OCI-LY3 (cell line): ENCODE measurements around the gene DNASE1L3.
A peak's percentile ranks its signal among the peaks of the same experiment; 100 is the strongest.

ENCODE experiments used
- H2AFZ ChIP-seq: fragments of 200-600, 300-600 bp; shearing (Covaris generic); 2 replicates; pipeline ENCODE4 v1.6.0; 2014; ENCODE audit warnings: antibody characterized with exemption, low read depth, low read length
- H3K27ac ChIP-seq: fragments of 200-600, 300-600 bp; sonication (generic); 2 replicates; pipeline ENCODE4 v1.5.1; 2014; ENCODE audit warnings: mild to moderate bottlenecking, low read length, moderate library complexity, mixed read lengths
- H3K27me3 ChIP-seq: fragments of 200-600, 300-600 bp; sonication (generic); 2 replicates; pipeline ENCODE4 v1.6.1; 2014; ENCODE audit warnings: low read depth, low read length, mixed read lengths
- H3K36me3 ChIP-seq: fragments of 200-600, 300-600 bp; sonication (generic); replicated peaks from 2 replicates; pipeline ENCODE3; 2014; ENCODE audit warnings: low read depth, low read length, mixed read lengths
- H3K4me1 ChIP-seq: fragments of 300-600, 200-600 bp; sonication (generic); 2 replicates; pipeline ENCODE4 v1.6.1; 2014; ENCODE audit warnings: low read length, mixed read lengths
- H3K4me2 ChIP-seq: fragments of 200-600, 300-600 bp; sonication (generic); 2 replicates; pipeline ENCODE4 v1.6.1; 2014; ENCODE audit warnings: low read length, mixed read lengths
- H3K4me3 ChIP-seq: fragments of 300-600, 200-600 bp; sonication (generic); 2 replicates; pipeline ENCODE4 v1.5.1; 2014; ENCODE audit warnings: antibody characterized with exemption, mild to moderate bottlenecking, low read length, moderate library complexity
- H3K79me2 ChIP-seq: fragments of 300-600, 200-600 bp; shearing (Covaris generic); 2 replicates; pipeline ENCODE4 v1.6.1; 2014; ENCODE audit warnings: mild to moderate bottlenecking, low read length, mixed read lengths
- H3K9ac ChIP-seq: fragments of 300-600, 200-600 bp; shearing (Covaris generic); 2 replicates; pipeline ENCODE4 v1.6.0; 2014; ENCODE audit warnings: mild to moderate bottlenecking, low read length, moderate library complexity
- H3K9me3 ChIP-seq: fragments of 200-600, 300-600 bp; shearing (Covaris generic); 2 replicates; pipeline ENCODE4 v1.6.1; 2014; ENCODE audit warnings: low read length, mixed read lengths; ENCODE audit not compliant: insufficient read depth
- H4K20me1 ChIP-seq: fragments of 200-600, 300-600 bp; sonication (generic); 2 replicates; pipeline ENCODE4 v1.6.1; 2016; ENCODE audit warnings: low read length, mixed read lengths; ENCODE audit not compliant: insufficient read depth
- EZH2phosphoT487 ChIP-seq: fragments of 200-600 bp; shearing (Covaris generic); IDR thresholded peaks from 2 replicates; pipeline ENCODE4 v1.6.1; 2018; ENCODE audit warnings: antibody characterized with exemption, mixed run types, low read depth
- TF ChIP-seq, protein P1 (sequence below): fragments of 200-600, 300-600 bp; sonication (generic); IDR thresholded peaks from 2 replicates; pipeline ENCODE4 v1.5.1; 2014; ENCODE audit warnings: antibody characterized with exemption, low read length, low read depth

The DNASE1L3 gene

DNA sequence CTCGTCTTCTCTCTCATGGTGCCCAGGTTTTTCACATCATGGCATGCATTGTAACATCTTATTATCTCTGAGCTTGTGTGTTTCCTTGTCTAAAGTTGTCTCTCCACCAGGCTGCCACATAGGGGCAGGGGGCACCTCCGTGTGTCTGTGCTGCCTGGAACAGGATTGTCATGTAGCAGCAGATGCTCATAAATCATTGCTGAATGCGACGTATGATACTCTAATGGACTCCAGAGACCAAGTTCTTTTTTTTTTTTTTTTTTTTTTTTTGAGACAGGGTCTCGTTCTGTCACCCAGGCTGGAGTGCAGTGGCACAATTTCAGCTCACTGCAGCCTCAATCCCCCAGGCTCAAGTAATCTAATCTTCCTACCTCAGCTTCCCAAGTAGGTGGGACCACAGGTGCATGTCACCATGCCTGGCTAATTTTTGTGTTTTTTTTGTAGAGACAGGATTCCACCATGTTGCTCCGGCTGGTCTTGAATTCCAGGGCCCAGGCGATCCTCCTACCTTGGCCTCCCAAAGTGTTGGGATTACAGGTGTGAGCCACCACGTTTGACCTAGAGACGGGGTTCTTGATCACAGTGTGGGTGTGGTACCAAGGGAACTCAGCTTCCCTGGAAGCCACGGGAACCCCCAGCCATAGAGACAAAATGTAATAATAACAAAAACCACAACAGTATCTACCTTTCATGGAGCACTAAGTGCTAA is 4.7 kb upstream of the DNASE1L3 start:
- H3K9ac ChIP-seq = peak overlapping the region; percentile 39
- peak overlapping the region; percentile 79 for H3K4me2 ChIP-seq

DNA sequence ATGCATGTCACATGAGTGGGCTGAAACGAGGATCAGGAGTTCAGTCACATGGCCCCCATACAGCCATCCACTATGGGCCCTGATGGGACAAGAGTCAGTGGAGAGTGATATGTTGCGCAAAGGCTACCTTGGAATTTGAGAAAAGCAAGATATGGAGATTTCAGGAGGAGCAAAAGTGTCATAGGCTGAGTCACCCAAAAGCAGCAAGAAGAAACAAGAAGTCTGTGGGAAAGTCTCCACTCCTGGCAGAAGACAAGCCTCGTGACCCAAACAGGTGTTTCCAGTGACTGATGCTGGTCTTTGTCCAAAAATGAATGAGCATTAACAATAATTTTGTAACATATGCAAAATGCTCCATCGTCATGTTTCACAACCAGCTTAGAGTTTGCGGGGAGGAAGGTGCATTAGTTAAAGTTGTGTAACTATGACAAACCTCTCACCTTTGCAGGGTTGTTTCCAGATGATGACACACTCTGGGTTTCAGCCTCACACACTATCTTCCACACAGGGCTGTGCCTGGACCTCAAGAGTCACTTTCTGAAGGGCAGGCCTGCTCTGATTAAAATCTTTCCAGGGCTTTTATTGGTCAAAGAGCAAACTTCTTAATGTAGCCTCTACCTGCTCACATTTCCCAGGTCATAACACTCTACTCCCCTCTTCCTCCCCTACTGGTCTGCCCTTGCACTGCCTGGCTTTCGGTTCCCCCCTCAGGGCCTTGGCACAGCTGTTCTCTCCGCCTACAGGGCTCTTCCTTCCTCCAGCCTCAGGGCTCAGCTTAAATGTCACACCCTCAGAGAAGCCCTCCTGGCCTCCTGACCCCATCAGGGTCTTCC is 3.9 kb upstream of the DNASE1L3 start:
- H3K36me3 ChIP-seq = no peaks in the 10 kb centered on the region
- H4K20me1 ChIP-seq = no peaks in the 10 kb centered on the region
- H3K27me3 ChIP-seq = no peaks in the 10 kb centered on the region
- H3K4me2 ChIP-seq = peak overlapping the region; percentile 79
- H2AFZ ChIP-seq = peak overlapping the region; percentile 76
- H3K27ac ChIP-seq = peak overlapping the region; percentile 72
- TF ChIP-seq, protein P1, sequence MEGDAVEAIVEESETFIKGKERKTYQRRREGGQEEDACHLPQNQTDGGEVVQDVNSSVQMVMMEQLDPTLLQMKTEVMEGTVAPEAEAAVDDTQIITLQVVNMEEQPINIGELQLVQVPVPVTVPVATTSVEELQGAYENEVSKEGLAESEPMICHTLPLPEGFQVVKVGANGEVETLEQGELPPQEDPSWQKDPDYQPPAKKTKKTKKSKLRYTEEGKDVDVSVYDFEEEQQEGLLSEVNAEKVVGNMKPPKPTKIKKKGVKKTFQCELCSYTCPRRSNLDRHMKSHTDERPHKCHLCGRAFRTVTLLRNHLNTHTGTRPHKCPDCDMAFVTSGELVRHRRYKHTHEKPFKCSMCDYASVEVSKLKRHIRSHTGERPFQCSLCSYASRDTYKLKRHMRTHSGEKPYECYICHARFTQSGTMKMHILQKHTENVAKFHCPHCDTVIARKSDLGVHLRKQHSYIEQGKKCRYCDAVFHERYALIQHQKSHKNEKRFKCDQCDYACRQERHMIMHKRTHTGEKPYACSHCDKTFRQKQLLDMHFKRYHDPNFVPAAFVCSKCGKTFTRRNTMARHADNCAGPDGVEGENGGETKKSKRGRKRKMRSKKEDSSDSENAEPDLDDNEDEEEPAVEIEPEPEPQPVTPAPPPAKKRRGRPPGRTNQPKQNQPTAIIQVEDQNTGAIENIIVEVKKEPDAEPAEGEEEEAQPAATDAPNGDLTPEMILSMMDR = peak; percentile 31
- TF ChIP-seq EZH2phosphoT487 = no peak
- peaks cover 60% of the 10 kb centered on the region for H3K4me1 ChIP-seq
- H3K79me2 ChIP-seq = no peaks in the 10 kb centered on the region
- peak overlapping the region; percentile 47 for H3K4me3 ChIP-seq
- no peaks in the 10 kb centered on the region for H3K9me3 ChIP-seq
- peak overlapping the region; percentile 39 for H3K9ac ChIP-seq

More for the DNA sequence above, 4.7 kb upstream of the DNASE1L3 start:
- Histone ChIP-seq H3K4me1 (peaks cover 60% of the 10 kb centered on the region), H3K27ac (peak overlapping the region; percentile 72), H2AFZ (peak overlapping the region; percentile 76), H3K9me3 (no peaks in the 10 kb centered on the region), H3K79me2 (no peaks in the 10 kb centered on the region), H4K20me1 (no peaks in the 10 kb centered on the region), H3K4me3 (peak overlapping the region; percentile 47), H3K36me3 (no peaks in the 10 kb centered on the region), H3K27me3 (no peaks in the 10 kb centered on the region)
- TF ChIP-seq EZH2phosphoT487 = no peak
- TF ChIP-seq, protein P1 = no peak; the same call in 1 of the 2 replicates

DNA sequence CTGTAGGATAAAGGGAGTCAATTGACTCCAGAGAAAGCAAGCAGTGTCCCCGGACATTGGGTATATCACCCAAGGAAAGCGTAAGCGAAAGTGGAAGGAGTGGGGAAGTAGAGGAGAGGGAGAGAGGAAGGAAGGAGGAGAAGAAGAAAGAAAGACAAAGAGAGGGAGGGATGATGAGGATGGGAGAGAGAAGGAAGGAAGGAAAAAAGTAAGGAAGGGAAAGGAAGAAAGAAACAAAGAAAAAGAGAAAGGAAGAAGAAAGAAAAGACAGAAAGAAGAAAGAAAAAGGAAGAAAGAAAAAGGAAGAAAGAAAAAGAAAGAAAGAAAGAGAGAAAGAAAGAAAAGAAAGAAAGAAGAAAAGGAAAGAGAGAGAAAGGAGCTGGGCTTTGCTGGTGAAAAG is 839 bp downstream of the DNASE1L3 start:
- Histone ChIP-seq H3K9ac (no peak overlapping the region), H3K4me2 (no peak overlapping the region), H3K27me3 (no peaks in the 10 kb centered on the region), H4K20me1 (no peaks in the 10 kb centered on the region), H3K36me3 (no peaks in the 10 kb centered on the region), H3K4me1 (peaks cover 16% of the 10 kb centered on the region), H3K4me3 (no peak overlapping the region), H3K9me3 (no peaks in the 10 kb centered on the region), H2AFZ (no peak overlapping the region), H3K27ac (no peak overlapping the region), H3K79me2 (no peaks in the 10 kb centered on the region)
- no peak for TF ChIP-seq EZH2phosphoT487
- TF ChIP-seq, protein P1 = no peak

DNA sequence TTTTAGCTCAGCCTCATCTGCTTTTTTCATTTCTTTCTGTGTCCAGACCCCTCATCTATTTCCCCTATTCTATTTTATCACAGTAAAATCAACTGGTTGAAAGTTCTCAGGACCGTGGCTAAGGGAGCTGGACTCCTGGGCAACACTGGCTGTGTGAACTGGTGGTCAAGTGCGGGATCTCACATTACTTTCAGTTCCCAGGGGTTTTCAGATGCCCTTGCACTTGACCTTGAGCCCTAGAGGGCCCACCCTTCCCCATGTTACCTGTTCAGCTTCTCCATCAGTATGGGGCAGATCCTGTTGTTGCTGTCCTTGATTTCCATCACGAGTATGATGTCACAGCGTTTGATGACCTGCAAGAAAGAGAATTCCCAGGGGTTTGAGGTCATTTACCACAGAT is 2.8 kb downstream of the DNASE1L3 start:
- H3K4me3 ChIP-seq = no peak overlapping the region
- H3K27me3 ChIP-seq = no peaks in the 10 kb centered on the region
- H3K9me3 ChIP-seq = no peaks in the 10 kb centered on the region
- H2AFZ ChIP-seq = no peak overlapping the region
- TF ChIP-seq EZH2phosphoT487 = no peak
- TF ChIP-seq, protein P1 = no peak
- no peaks in the 10 kb centered on the region for H3K79me2 ChIP-seq
- no peak overlapping the region for H3K9ac ChIP-seq
- no peaks in the 10 kb centered on the region for H4K20me1 ChIP-seq
- H3K4me1 ChIP-seq = peaks cover 8% of the 10 kb centered on the region
- no peaks in the 10 kb centered on the region for H3K36me3 ChIP-seq
- no peak overlapping the region for H3K4me2 ChIP-seq
- H3K27ac ChIP-seq = no peak overlapping the region
